ENCODE measurements around the gene KCNH3. TPM values are rescaled to one million over a fixed set of nuclear protein-coding genes. Genes with fewer than 3 reads are reported as not detected.

The KCNH3 gene
- total and polyA plus RNA-seq, 2 donors (not counting 1 experiment from before 2014, with no cell fraction given), result 0.05 to 0.17 TPM

DNA sequence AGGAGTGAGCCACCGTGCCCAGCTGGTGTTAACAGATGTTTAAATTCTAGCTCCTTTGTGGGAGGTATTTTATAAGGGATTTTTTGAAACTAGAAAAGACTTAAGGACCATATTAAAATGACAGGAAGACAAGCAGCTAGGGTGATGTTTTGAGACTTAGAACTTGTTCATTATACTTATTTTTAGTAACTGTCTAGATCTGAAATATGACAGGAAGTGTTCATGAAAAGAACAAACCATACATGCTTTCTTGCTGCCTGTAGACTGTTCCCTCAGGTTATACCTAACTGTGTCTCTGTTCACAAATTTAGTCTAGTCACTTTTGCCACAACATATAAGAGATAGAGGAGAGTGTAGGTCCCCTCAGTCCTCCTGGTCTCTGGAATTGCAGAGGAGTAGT lies 36.9 kb upstream of the KCNH3 start:
- H3K27me3 ChIP-seq (ENCODE audit: control insufficient read depth, insufficient read depth, low read length), result no peaks in the 10 kb centered on the region
- no peak overlapping the region for H2AFZ ChIP-seq (ENCODE audit: low read length)
- H3K27ac ChIP-seq (ENCODE audit: insufficient read depth, low read length), result no peak overlapping the region
- H3K79me2 ChIP-seq (ENCODE audit: control insufficient read depth, insufficient read depth, low read length), result no peaks in the 10 kb centered on the region
- H3K9ac ChIP-seq (ENCODE audit: insufficient read depth, low read length), result no peak overlapping the region
- no peak overlapping the region for H3K4me2 ChIP-seq (ENCODE audit: extremely low read depth, insufficient read depth, low read length)
- H3K36me3 ChIP-seq (ENCODE audit: control insufficient read depth, insufficient read depth, low read length), result peaks cover 2% of the 10 kb centered on the region
- DNase-seq (ENCODE audit: low read depth in 2 of 2), result no peak
- H3K9me3 ChIP-seq (ENCODE audit: control insufficient read depth, insufficient read depth, low read depth, low read length), result no peaks in the 10 kb centered on the region
- H4K20me1 ChIP-seq (ENCODE audit: control insufficient read depth, extremely low read depth, insufficient read depth, low read length), result no peaks in the 10 kb centered on the region
- TF ChIP-seq EZH2 (IDR thresholded peaks at IDR 0.05; ENCODE audit: low read length, missing control alignments), result no peak
- TF ChIP-seq, protein P1, sequence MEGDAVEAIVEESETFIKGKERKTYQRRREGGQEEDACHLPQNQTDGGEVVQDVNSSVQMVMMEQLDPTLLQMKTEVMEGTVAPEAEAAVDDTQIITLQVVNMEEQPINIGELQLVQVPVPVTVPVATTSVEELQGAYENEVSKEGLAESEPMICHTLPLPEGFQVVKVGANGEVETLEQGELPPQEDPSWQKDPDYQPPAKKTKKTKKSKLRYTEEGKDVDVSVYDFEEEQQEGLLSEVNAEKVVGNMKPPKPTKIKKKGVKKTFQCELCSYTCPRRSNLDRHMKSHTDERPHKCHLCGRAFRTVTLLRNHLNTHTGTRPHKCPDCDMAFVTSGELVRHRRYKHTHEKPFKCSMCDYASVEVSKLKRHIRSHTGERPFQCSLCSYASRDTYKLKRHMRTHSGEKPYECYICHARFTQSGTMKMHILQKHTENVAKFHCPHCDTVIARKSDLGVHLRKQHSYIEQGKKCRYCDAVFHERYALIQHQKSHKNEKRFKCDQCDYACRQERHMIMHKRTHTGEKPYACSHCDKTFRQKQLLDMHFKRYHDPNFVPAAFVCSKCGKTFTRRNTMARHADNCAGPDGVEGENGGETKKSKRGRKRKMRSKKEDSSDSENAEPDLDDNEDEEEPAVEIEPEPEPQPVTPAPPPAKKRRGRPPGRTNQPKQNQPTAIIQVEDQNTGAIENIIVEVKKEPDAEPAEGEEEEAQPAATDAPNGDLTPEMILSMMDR (conservative IDR thresholded peaks at IDR 0.05 in 1 of 2, IDR thresholded peaks at IDR 0.05 in 1 of 2; ENCODE audit: low read depth in 1 of 2, low read length in 2 of 2), result no peak
- no peak overlapping the region for H3K4me3 ChIP-seq (replicated peaks in 1 of 4; ENCODE audit: control extremely low read depth in 1 of 4, insufficient read depth in 1 of 4, low read depth in 3 of 4, low read length in 4 of 4)
- peaks cover 2% of the 10 kb centered on the region for H3K4me1 ChIP-seq (ENCODE audit: control insufficient read depth, extremely low read depth, insufficient read depth, low read length)

DNA sequence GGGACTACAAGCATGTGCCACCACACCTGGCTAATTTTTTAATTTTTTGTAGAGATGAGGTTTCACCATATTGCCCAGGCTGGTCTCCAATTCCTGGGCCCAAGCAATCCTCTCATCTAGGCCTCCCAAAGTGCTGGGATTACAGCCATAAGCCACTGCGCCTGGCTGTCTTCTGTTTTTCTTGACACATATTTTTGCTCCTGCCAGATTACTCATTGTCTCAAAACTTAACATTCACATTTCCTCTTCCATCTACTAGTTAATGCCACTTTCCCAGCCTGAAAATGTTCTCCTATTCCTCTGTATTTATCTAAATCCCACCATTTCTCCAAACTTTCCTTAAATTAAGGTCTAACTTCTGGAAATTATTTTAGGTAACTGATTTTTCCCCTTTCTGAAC lies 36.2 kb upstream of the KCNH3 start:
- peak in 1 of 2 donors; percentile 45 for DNase-seq (ENCODE audit: low read depth in 2 of 2)
- no peak overlapping the region for H3K27ac ChIP-seq (ENCODE audit: insufficient read depth, low read length)
- no peaks in the 10 kb centered on the region for H3K27me3 ChIP-seq (ENCODE audit: control insufficient read depth, insufficient read depth, low read length)
- peaks cover 2% of the 10 kb centered on the region for H3K36me3 ChIP-seq (ENCODE audit: control insufficient read depth, insufficient read depth, low read length)
- H3K4me1 ChIP-seq (ENCODE audit: control insufficient read depth, extremely low read depth, insufficient read depth, low read length), result peaks cover 2% of the 10 kb centered on the region
- H3K79me2 ChIP-seq (ENCODE audit: control insufficient read depth, insufficient read depth, low read length), result no peaks in the 10 kb centered on the region
- TF ChIP-seq, protein P1 (conservative IDR thresholded peaks at IDR 0.05 in 1 of 2, IDR thresholded peaks at IDR 0.05 in 1 of 2; ENCODE audit: low read depth in 1 of 2, low read length in 2 of 2), result no peak
- no peak for TF ChIP-seq EZH2 (IDR thresholded peaks at IDR 0.05; ENCODE audit: low read length, missing control alignments)
- no peak overlapping the region for H3K9ac ChIP-seq (ENCODE audit: insufficient read depth, low read length)
- H2AFZ ChIP-seq (ENCODE audit: low read length), result no peak overlapping the region
- no peak overlapping the region for H3K4me2 ChIP-seq (ENCODE audit: extremely low read depth, insufficient read depth, low read length)
- no peaks in the 10 kb centered on the region for H4K20me1 ChIP-seq (ENCODE audit: control insufficient read depth, extremely low read depth, insufficient read depth, low read length)
- H3K9me3 ChIP-seq (ENCODE audit: control insufficient read depth, insufficient read depth, low read depth, low read length), result no peaks in the 10 kb centered on the region
- H3K4me3 ChIP-seq (replicated peaks in 1 of 4; ENCODE audit: control extremely low read depth in 1 of 4, insufficient read depth in 1 of 4, low read depth in 3 of 4, low read length in 4 of 4), result no peak overlapping the region

DNA sequence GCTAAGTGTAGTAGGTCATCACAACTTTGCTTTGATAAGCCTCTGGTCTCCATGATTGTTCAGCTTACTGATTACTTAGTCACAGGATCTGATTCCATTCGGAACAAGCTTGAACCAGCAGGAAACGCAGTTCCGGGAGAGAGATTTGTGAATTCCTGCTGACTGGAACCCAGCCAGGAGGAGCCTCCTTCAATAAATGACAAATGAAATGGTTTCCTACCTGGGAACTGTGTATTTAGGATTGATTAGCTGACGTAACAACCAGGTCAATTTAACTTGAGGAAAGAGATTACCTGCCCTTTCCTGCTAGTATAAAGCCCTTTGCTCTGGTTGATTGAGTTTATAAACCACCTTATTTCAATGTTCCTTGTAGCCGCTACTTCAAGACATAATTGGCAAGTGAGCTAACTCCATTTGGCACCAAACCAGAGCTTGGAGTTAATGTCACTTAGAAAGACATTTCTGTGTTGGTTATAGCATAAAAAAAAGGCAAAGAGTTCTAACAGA lies 35.1 kb upstream of the KCNH3 start:
- Histone ChIP-seq H3K4me2 (ENCODE audit: extremely low read depth, insufficient read depth, low read length) (no peak overlapping the region), H2AFZ (ENCODE audit: low read length) (no peak overlapping the region), H4K20me1 (ENCODE audit: control insufficient read depth, extremely low read depth, insufficient read depth, low read length) (no peaks in the 10 kb centered on the region), H3K4me3 (replicated peaks in 1 of 4; ENCODE audit: control extremely low read depth in 1 of 4, insufficient read depth in 1 of 4, low read depth in 3 of 4, low read length in 4 of 4) (no peak overlapping the region), H3K4me1 (ENCODE audit: control insufficient read depth, extremely low read depth, insufficient read depth, low read length) (peaks cover 2% of the 10 kb centered on the region), H3K27me3 (ENCODE audit: control insufficient read depth, insufficient read depth, low read length) (no peaks in the 10 kb centered on the region), H3K27ac (ENCODE audit: insufficient read depth, low read length) (peak overlapping the region; percentile 22), H3K9me3 (ENCODE audit: control insufficient read depth, insufficient read depth, low read depth, low read length) (no peaks in the 10 kb centered on the region), H3K36me3 (ENCODE audit: control insufficient read depth, insufficient read depth, low read length) (peaks cover 2% of the 10 kb centered on the region), H3K9ac (ENCODE audit: insufficient read depth, low read length) (no peak overlapping the region), H3K79me2 (ENCODE audit: control insufficient read depth, insufficient read depth, low read length) (no peaks in the 10 kb centered on the region)
- TF ChIP-seq EZH2 (IDR thresholded peaks at IDR 0.05; ENCODE audit: low read length, missing control alignments), result no peak
- TF ChIP-seq, protein P1 (conservative IDR thresholded peaks at IDR 0.05 in 1 of 2, IDR thresholded peaks at IDR 0.05 in 1 of 2; ENCODE audit: low read depth in 1 of 2, low read length in 2 of 2), result no peak
- DNase-seq (ENCODE audit: low read depth in 2 of 2), result peak; percentile 53 to 84
